NCI-H1417 treated with DMSO at 0.1 percent for 48 hours (cell line): ENCODE results near the gene BTG2.

Experiments used
- DNase-seq: peaks from one replicate; lab custom pipeline; 2025; lab: John Stamatoyannopoulos, UW

Gene BTG2

DNA sequence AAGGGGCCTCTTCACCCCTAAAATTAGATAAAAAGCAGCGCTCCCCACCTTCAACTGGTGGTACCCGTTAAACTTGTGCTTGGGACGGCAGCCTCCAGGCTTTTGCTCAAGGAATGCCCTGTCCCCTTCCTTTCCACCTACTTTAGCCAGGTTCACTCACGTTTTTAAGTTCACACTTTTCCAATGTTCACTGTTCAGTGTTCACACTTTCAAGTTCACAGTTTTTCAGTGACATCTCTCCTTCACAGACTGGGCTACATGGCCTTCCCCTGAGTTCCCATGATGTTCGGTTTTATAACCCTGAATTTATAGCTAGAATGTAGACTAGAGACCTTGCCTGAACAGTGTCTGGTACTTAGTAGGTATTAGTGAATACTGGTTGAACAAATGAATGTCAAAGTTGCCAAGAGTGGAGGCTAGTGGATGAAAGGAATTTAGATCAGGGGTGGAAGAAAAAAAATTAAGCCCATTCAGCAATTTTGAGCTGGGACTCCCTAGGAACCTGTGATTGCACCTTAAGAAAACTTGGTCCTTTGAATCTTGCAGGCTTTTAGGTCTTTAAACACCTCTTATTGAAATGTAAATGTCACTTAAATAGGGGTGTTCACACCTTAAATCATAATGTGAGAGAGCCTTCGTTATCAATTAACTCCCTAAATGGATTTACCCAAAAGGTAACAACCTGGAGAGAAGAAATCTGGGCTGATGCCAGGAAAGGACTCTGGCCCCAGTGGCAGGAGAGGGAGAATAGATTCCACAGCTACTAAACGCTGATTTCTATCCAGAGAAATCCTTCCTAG lies 12.3 kb downstream of the BTG2 start:
- DNase-seq, result no peak

DNA sequence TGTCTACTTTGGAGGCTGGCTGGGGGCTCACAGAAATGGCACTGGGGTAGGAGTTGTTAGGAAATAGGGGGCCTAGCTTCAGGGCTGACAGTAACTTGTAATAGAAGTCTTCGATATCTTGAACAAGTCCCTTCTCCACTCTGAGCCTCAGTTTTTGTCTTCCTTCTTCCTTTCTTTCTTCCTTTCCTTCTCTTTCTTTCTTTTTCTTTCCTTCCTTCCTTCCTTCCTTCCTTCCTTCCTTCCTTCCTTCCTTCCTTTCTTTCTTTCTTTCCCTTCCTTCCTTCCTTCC lies 12.9 kb downstream of the BTG2 start:
- no peak for DNase-seq

DNA sequence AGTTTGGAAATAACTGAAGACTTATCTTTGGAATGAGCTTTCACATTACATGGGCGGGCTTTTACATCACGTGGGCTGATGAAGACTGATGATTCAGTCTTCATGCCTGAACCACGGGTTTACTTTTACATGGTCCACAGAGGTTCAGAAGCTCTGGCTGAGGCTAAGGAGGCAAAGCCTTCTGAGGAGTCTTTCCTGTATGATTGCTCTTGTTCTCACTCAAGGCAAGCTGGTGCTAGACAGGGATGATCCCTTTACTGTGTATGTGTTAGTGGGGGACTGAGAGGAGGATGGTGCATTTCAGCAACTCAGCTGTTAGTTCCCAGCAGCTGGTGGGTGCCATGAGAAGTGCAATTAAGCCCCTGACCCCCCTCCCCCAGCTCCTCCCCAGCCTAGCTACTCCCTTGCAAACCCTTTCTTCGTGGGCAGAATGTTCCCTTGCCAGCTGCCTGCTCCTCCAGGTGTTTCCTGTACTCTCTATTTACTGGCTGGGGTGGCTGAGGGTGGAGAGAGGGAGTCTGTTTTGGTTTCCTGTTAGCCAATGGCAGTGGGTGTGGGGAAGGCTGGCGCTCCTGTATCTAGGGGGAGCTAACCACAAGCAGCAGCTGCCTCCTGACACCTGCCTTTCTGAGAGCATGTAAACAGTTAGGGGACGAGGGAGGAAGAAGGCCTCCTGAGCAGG lies 15.4 kb downstream of the BTG2 start:
- DNase-seq, result peak; percentile 95

DNA sequence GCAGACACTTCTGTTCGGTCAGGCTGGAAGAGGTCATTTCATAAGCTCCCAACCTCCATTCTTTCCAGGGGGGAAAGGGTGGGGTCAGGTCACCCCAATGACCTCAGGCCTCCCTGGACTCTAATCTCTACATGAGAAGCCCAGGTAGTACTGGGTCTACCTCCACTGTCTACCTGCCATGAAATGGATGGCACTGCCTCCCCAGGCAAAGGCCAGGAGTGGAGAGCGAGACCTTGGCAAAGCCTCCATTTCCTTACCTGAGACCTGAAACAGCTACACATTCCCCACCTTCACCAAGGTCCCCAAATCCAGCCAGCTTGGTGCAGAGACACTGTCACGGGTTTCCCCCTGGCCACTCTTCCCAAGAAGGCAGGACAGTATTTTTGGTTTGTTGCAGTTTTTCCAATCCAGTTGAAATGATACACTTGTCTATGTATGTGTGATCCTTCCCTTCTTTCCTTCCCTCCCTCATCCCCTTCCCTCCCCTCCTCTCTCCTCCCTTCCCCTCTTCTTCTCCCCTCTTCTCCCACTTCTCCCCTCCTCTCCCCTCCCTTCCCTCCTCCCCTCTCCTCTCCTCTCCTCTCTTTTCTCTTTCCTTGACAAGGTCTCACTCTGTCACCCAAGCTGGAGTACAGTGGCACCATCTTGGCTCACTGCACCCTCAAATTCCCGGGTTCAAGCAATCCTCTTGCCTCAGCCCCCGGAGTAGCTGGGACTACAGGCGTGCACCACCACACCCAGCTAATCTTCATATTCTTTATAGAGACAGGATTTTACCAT lies 16.1 kb downstream of the BTG2 start:
- DNase-seq, result no peak

DNA sequence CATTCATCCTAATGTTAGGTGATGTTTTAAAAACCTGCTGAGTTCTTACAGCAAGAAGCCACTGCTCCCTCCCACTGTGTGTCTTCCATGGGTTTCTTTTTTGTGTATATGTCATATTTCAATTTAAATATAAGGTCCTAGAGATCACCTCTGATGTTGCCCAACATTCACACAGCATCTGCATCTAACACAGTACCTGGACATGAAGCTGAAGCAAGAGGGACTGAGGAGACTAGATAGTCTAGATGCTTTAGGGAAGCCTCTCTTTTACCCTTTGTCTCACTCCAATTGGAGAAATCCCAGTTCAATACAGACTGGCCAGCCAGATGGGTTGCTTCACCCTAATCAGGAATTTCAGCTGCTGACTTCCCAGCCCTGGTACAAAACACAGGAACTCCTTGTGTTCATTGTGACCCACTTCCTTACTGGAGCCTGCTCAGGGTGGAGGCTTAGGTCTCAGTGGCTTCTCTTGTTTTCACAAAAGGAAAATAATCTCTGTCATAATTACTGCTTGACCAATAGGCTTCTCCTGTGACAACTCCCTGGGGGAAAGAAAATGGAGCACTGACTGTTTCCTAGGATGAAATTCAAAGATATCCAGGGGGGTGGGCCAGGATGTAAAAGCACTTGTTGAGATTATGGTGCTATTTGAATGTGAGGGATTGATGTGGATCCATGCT lies 17.3 kb downstream of the BTG2 start:
- DNase-seq, result no peak

DNA sequence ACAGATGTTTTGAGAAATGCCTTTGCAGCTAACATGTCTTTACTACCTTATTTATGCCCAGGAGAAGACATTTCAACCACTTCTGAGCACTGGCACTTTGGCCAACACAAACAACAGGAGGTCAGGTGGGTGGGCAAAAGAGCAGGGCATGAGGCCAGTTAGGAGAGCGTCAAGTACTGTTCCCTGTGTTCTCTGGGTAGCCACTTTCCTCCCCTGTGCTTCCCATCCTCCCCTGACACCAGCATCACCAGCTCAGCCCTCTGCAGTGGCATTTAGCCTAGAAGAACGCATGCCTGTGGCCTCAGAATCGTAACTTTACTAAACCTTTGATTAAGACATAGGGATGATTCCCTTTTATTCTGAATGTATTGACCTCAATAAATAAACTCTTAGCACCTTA lies 18.3 kb downstream of the BTG2 start:
- DNase-seq, result no peak

DNA sequence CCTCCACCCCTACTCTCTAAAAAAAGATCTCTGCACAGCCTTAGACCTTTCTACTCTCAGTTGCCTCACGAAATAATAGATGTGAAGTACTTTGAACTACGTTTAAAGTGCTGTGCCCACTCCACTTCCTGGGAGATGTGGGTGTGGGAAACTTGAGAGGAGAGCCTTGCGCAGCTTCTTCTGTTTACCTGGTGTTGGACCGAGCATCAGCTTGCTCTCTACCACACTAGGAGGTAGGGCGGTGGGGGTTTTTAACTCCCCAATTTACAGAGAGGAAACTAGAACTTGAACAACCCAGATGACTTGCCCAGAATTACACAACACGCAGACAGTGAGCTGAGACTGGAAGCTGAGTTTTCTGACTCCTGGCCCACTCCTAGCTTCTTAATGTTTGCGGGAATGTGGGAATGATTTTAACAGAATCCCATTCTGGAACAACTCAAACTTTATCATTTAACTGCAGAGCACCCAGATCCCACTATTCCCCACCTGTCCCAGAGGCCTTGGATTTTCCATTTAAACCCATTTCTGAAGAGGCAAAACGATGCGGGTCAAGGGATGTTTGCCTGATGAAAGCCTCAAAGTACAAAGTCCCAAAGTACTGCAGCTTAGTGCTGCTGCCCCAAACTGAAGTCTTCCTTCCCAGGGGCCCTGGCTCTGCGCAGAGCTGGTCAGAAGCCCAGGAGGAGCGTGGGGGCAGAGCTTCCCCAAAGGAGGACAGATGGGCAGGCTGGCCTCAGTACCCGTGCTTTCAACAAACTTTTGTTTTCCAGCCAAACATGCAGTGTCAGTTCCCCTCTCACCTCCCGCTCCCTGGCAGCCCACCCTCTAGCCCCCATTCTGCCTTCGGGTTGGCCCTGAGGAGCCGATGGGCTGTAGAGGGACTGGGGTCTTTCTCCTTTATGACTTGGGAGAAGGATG lies 19.0 kb downstream of the BTG2 start:
- DNase-seq, result no peak

DNA sequence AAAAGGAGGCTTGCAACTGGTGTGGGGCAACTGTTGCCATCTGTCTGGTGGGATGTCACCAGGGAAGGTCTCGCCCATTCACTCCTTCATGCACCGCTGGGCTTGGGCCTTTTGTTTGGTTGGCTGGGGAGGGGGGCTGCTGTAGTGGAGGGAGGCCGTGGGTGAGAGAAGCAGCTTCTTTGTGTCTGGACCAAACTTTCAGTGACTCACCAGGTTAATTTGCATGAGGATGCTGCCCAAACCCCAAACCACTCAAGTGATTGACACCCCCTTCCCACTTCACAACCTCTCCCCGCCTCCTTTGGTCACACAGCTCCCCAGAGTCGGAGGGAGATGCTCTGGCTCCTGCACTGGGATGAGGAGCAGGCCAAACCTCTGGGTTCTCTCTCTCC lies 19.7 kb downstream of the BTG2 start:
- no peak for DNase-seq

DNA sequence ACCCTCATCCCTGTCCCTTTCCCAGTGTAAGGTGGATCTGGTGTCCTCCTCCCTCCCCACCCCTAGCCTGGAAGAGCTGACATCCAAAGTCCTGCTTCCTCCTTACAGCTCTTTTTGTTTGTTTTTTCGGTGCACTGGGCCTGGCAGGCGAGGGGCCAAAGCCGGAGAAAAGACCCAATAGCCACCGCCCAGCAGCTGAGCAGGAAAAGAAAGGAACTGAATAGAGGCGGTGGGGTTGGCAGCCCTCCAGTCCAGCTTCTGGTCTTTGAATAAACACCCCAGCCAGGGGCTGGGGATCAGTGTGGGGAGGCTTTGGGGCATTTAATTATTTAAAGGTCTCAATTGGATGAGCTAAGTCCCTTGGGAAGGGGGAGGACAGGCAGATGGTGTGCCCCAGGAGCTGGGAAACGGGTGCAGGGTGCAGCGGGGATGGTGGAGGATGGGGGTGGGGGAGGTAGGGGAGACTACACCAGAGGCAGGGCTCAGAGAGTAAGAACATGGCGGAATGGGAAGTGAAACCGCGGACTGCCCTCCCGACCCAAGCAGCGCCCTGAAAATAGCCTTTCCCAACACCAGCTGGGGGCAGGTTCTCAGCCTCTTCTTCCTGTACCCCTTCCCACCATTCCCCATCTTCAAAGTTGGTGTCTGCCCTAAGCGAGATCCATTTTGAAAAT lies 20.2 kb downstream of the BTG2 start:
- no peak for DNase-seq

DNA sequence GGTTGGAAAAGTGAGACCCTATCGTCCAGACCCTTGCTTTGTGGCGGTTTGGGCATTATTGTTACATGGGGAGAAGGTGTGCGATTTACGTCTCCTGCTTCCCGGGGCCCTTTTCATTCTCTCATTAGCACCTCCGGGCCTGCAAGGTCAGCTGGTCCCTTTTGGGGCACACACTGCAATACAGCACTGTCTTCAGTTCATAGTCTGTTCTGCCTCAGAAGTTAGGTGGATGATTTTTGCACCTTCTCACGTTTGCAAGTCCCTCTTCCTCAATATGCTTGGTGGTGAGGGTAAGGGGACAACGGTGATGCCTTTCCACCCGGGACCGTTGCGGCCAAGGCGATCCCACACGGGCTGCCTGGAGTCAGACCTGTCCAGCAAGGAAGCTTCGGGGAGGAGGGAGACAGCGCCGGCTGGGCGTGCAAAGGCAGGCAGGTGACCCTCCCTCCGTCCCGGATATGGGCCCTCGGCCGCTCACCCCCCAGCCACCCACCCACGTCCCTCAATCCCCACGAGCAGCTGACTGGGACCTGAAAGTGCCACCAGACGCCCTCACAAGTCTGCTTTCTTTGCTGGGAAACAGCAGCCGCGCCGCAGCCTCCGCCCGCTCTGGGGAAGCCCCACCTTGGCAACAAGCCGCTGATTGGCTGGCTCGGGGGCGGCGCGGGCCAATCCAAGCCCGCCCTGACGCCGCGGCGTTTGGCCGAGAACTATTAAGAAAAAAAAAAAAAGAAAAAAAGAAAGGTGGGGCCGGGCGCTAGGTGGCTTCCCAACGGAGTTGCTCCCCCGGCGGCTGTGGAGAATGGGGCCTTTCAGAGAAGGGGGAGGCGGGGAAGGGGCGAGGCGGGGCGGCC lies 21.7 kb downstream of the BTG2 start:
- DNase-seq, result peak; percentile 88

DNA sequence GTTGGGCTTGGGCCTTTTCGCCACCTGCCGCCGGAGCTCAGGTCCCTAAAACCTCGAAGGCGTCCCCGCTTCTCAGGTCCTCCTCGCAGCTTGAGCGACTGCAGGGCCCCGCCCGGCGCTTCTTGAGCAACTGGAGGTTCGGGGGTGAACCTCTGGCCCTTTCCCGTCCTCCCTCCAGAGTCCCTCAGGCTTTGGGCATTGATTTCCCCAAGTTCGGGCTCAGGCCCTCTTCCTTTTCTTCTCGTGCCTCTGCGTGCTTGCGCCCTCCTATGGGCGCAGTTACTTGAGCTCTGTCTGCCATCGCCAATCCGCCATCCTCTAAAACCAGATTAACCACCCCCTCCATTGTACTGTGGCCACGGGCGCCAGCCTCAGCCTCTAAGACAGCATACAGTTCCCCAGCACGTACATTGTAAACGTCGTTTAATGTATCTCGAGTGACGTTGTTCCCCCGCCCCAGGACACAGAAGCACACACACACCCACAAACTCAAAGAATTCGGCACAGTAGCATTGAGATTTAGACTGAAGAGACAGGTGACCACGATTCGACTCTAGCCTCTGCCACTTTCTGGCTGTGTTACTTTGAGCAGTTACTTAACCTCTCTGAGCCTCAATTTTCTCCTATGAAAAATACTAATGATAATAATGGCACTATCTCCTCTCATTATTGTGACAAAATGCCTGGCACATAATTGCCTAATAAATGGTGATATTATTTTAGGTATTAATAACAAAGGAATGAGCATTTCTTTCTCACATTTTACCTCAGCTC lies 22.6 kb downstream of the BTG2 start:
- no peak for DNase-seq

DNA sequence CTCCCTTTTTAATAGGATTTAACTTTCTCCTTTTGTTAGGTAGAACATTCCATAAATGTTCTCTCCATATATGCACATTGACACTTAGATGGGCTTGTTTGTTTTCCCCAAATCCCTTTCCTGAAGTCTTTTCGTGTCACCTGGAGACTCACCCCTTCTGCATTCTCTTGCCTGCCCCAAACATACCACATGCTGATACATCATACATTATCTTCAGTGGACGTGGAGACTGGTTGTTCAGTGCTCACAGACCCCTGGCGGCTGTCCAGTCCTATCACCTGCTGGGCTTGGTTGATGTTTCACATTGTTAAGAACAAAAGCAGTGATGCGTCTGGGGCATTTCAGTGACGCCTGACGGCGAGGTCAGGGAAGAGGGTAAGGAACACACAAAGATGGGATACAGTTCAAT lies 23.4 kb downstream of the BTG2 start:
- no peak for DNase-seq

DNA sequence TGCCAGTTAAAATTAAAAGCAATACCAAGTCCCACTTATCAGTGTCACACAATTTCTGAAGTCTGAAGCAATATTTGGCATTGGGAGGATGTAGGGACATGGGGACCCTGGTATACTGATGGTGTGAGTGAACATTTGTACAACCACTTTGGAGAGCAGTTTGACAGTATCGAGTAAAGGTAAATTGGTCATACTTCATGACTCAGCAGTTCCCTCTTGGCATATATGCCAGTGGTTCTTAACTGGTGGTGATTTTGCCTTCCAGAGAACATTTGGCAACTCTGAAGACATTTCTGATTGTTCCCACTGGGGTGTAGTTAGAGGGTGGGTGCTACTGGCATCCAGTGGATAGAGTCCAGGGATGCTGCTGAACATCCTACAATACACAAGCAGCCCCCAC lies 25.9 kb downstream of the BTG2 start:
- DNase-seq, result no peak

DNA sequence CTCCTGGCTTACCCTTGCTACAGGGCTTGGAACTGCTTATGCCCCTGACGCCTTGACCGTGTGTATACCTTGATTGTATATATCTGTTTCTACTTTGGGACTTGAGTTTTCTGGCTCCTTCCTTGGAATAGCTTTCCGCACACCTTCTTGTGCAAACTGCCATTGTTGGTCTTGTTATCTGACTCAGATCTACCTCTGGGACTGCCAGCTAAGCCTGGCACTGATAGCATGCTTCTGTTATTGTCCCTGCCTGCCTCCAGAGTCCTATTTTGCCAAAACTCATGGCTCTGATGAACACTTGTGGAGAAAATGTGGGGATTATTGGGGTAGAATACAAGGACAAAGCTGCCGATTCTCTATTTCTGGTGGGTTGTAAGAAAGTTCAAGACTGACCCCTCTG lies 30.2 kb downstream of the BTG2 start:
- no peak for DNase-seq

DNA sequence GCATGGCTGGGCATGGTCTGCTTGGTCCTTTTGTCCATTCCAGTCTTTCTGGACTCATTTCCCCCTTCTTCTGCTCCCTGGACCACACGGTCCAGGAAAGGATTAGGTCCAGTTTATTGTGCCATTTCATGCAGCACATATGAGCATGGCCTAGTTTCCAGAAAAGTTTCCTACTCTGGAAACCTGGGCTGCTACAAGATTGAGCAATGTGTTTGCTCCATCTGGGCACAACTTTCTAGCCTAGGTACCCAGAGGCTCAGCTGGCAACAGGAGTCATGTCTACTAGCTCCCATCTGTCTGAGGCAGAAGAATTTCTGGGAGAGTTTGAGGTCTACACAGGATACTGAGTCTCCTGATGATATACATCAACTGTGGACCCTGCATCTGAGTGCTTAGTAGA lies 30.8 kb downstream of the BTG2 start:
- DNase-seq, result no peak

DNA sequence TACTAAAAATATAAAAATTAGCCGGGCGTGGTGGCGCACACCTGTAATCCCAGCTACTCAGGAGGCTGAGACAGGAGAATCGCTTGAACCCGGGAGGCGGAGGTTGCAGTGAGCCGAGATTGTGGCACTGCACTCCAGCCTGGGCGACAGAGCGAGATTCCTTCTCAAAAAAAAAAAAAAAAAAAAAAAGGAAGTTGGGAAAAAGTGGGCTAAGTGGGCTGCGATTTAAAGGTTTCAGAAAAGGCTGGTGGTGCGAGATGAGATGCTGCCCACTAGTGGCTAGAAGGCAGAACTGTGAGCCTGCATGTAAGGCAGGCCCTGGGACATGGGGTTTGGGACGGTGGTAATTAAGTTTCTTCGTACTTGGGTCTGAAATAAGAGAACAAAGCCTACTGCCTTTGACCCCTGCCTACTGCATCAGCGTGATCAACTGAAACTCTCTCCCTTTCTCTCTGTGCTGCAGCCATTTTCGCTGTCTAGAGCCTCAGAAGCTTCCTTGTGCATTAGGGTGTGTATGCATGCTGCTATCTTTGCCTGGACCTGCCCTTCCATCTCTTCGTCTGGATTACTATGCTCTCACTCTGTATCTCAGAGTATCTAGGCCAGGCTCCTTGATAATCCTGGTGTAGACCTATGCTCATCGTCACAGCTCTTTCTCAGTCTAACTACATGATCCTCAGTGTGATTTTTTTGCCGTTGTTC lies 33.2 kb downstream of the BTG2 start:
- DNase-seq, result no peak

DNA sequence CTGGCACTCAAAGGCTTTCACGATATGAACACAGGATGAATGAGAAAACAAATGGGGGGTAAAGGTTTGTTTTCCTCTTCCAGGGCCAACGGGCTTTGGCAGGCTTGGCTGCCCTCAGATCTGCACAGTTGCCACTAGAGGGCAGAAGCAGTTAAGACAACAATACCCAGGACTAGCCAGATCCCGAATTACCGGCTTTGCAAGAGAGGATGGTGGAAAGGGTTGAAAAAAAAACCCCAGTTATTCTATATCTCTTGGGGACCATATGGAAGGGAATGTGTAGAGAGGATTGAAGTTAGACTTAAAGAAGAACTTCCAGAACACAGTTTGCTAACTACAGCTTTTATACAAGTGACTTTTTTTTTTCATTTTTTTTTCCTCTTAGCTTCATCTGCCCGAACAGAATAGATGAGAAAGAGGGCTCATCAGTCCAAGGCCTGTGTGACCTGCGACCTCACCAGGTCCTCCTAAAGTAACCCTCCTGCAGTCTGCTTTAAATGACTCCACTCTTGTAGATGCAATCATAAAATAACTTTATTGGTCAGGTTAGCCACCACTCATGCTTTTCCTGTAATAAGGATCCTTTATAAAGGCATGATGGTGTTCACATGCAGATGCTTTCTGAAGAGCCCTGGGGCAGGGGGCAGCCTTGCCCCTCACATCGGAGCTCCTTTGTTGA lies 34.9 kb downstream of the BTG2 start:
- DNase-seq, result peak; percentile 63
